RCC 7860 (cell line): Measurements from ENCODE around the gene DHODH.

Experiments
- DNase-seq: peaks from one replicate; pipeline ENCODE4 v3.0.0-alpha.2; 2015; ENCODE audit warnings: low spot score
- FAIRE-seq: peaks from 2 replicates; lab custom pipeline; 2012; peaks lifted over from hg19 to GRCh38; lab: Jason Lieb, UNC

DHODH gene

GRCh38 chr16:72013389-72013788 lies 4.8 kb downstream of the DHODH start:
- FAIRE-seq (no peak), DNase-seq (peak; percentile 19)

- no peak for FAIRE-seq
- no peak for DNase-seq
Measured at GRCh38 chr16:72013888-72014581, 5.5 kb downstream of the DHODH start.

- no peak for FAIRE-seq
Measured at GRCh38 chr16:72014675-72015074, 6.1 kb downstream of the DHODH start.

GRCh38 chr16:72015124-72015523 lies 6.6 kb downstream of the DHODH start:
- FAIRE-seq (no peak), DNase-seq (no peak)

More at GRCh38 chr16:72014675-72015074, 6.1 kb downstream of the DHODH start:
- DNase-seq: no peak

GRCh38 chr16:72018470-72018869 lies 9.9 kb downstream of the DHODH start:
- no peak for FAIRE-seq
- DNase-seq: no peak

GRCh38 chr16:72021043-72021442 lies 12.5 kb downstream of the DHODH start:
- no peak for DNase-seq
- no peak for FAIRE-seq

- FAIRE-seq: no peak
Measured at GRCh38 chr16:72022127-72022526, 13.6 kb downstream of the DHODH start.

GRCh38 chr16:72023962-72024361 lies 15.4 kb downstream of the DHODH start:
- FAIRE-seq (no peak), DNase-seq (no peak)

More at GRCh38 chr16:72022127-72022526, 13.6 kb downstream of the DHODH start:
- no peak for DNase-seq

GRCh38 chr16:72024862-72025382 lies 16.4 kb downstream of the DHODH start:
- no peak for FAIRE-seq

GRCh38 chr16:72025404-72026114 lies 17.0 kb downstream of the DHODH start:
- no peak for FAIRE-seq
- DNase-seq: no peak

More at GRCh38 chr16:72024862-72025382, 16.4 kb downstream of the DHODH start:
- no peak for DNase-seq

- no peak for DNase-seq
- no peak for FAIRE-seq
Measured at GRCh38 chr16:72027669-72028378, 19.3 kb downstream of the DHODH start.

GRCh38 chr16:72029567-72030271 lies 21.2 kb downstream of the DHODH start:
- FAIRE-seq (no peak), DNase-seq (no peak)

- FAIRE-seq: no peak
Measured at GRCh38 chr16:72033437-72033836, 24.9 kb downstream of the DHODH start.

GRCh38 chr16:72036098-72036497 lies 27.6 kb downstream of the DHODH start:
- DNase-seq: no peak
- FAIRE-seq: no peak

More at GRCh38 chr16:72033437-72033836, 24.9 kb downstream of the DHODH start:
- DNase-seq: no peak

- DNase-seq: no peak
- FAIRE-seq: no peak
Measured at GRCh38 chr16:72042157-72042660, 33.7 kb downstream of the DHODH start.

GRCh38 chr16:72043058-72043457 lies 34.5 kb downstream of the DHODH start:
- FAIRE-seq: no peak
- no peak for DNase-seq

GRCh38 chr16:72043539-72043938 lies 35.0 kb downstream of the DHODH start:
- FAIRE-seq (no peak), DNase-seq (no peak)

GRCh38 chr16:72044296-72044695 lies 35.8 kb downstream of the DHODH start:
- DNase-seq (no peak), FAIRE-seq (no peak)

- DNase-seq (no peak), FAIRE-seq (no peak)
Measured at GRCh38 chr16:72044825-72045359, 36.3 kb downstream of the DHODH start.

GRCh38 chr16:72049110-72049509 lies 40.6 kb downstream of the DHODH start:
- FAIRE-seq: no peak
- no peak for DNase-seq
